ENCODE measurements around the gene ALPK1.
"Not testable (repeated sequence)": the region's sequence is repeated elsewhere in the genome, so short reads cannot be mapped to it uniquely, and the experiment has no call there.

ALPK1 gene

DNA sequence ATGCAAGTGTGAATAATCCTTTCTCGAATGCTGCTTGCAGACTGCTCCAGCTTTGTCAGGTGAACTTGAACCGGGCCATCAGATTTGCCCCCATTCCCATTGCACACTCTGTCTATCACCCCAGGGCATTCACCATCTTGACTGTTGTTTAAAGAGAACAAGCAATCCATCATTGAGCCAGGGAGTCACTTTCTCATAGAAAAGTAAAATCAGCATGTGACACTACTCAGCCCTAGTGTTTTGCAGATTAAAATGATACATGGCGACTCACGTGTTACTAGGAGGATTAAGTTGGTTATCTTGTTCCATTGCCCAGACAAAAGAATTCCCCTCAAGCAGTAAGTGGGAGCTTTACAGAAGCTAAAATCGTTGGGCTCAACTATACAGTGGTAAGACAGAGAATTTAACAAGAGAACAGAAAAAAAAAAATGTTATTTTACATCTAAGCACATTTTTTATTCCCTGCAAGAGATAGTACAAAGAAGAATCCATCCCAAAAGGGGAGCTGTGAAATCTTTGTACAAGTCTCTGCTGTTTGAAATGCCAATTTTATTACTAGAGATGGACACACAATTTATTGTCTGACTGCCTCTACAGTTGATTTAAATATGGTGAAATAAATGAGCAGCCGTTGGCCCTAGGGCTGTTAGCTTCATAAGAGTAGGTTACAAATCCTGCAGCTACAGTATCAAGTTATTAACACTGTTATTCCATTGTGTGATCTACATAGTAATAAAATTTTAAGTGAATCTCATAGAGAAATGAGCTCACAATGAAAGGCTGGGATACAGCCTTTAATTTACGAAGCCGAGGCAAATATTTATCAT, 151.3 kb downstream of the ALPK1 start:
- no peak for DNase-seq (ENCODE audit: low read depth in 2 of 2, low spot score in 1 of 2)

DNA sequence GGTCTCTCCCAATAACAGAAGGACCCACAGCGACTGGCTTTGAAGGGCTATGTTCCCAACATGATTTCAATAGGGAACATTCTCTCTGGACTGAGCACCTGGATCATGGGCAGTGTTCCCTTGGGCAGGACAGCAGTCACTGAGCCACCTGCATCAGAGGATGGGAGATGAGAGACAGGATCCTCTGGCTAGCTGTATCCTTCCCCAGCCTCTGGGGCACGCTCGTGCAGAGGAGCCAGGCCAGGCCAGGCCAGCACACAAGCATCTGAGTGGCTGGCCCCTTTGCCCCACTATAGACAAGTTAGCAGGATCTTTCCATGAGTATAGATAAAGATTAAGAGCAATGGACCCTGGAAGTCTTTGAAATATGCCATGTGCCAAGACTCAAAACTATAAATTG, 152.5 kb downstream of the ALPK1 start:
- no peak for DNase-seq (ENCODE audit: low read depth in 2 of 2, low spot score in 1 of 2)

DNA sequence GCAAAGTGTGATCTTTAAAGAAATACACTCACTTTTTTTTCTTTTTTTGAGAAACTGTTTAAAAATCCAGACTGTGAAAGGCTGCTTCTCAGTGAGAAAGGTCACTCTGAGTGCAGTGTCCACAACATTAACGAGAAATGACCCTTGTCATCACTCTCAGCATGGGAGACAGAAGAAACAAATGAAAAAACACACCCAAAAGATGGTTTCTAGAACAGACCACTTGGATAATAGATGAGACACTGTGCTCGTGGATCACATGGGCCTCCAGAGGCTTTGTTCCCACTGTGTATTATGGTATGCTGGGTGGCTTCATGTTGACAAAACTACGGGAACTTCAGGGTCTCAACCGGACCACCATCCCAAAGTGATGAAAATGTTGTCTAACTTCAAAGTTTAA, 153.9 kb downstream of the ALPK1 start:
- DNase-seq (ENCODE audit: low read depth in 2 of 2, low spot score in 1 of 2): no peak

DNA sequence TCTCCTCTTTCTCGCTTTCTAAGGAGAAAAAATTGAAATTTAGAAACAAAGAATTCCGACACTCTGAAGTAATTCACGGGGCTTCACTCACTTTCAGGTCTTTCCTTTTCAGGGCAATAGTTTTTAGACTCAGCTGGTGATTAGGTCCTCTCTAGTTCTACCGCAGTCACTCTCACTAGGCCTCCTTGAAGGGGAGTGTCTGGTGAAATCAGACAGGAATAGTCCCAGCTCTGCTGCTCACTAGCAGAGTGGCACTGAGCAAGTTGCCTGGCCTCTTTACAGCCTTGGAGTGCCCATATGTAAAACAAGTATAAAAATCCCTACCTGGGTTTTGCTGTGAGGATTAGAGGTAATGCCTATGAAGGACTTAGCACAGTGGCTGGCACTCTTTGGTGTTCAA, 154.7 kb downstream of the ALPK1 start:
- DNase-seq (ENCODE audit: low read depth in 2 of 2, low spot score in 1 of 2): no peak

DNA sequence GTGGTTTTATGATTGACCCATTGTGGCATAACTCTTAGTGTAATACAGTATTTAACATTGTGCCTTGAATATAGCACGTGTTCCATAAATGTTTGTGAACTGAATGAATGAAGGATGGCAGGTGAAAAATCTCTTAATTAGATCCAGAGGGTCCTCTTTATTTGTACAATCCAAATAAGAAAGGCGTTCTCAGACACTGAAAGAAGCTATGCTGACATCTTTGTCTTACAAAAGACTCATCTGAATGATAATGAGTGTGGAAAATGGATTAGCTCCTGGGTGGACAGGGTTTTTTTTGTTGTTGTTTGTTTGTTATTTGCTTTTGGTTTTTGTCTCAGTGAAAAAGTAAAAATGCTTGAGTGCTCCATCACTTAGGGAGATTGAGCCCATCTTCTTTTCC, 156.2 kb downstream of the ALPK1 start:
- no peak for DNase-seq (ENCODE audit: low read depth in 2 of 2, low spot score in 1 of 2)

DNA sequence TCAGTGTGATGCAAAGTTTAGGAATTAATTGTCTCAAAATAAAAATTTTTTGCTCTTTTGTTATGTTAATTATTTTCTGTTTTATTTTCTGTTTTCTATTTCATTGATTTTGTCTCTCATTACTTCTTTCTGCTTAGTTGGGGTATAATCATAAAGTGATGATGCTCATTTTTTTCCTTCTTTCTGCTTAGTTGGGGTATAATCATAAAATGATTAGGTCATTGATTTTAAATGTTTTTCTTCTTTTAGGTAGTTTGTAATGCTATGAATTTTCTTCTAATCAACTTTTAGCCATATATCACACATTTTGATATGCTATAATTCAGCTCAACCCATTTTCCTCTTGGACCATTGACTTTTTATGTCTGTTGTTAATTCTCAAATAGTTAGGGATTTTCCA, 175.1 kb downstream of the ALPK1 start:
- DNase-seq (ENCODE audit: low read depth in 2 of 2, low spot score in 1 of 2): no peak

DNA sequence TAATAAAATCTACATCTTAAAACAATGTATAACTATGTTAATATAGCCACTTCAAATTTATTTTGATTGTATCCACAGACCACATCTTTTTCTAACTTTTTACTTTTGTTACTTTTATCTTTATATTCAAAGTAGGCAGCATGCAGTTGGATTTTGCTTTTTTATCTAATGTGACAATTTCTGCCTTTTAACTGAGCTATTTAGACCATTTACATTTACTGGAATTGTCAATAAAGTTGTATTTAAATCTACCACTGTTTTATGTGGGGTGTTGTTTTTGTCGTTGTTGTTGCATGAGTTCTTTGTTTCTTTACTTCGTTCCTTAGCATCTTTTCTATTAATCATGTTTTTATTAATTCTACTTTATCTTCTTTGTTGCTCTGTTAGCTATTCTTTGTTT, 176.8 kb downstream of the ALPK1 start:
- DNase-seq (ENCODE audit: low read depth in 2 of 2, low spot score in 1 of 2): no peak

DNA sequence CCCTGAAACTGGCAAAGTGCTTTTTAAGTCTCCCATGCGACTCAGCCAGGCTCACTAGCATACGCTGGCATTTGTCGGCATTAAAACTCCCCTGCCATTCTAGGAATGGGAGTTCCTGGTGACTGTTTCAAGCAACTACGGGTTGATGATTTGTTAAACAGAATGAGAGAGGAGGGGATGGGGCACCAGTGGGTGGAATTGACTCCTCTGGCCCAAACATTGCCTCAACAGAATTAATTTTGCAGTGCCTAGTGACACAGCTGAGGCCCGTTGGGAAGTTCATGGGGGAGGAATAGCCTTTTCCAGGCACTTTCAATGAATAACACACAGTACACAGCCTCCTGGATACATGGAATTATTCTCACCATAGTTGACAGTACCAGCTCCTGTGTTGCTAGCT, 188.8 kb downstream of the ALPK1 start:
- DNase-seq (ENCODE audit: low read depth in 2 of 2, low spot score in 1 of 2): no peak

DNA sequence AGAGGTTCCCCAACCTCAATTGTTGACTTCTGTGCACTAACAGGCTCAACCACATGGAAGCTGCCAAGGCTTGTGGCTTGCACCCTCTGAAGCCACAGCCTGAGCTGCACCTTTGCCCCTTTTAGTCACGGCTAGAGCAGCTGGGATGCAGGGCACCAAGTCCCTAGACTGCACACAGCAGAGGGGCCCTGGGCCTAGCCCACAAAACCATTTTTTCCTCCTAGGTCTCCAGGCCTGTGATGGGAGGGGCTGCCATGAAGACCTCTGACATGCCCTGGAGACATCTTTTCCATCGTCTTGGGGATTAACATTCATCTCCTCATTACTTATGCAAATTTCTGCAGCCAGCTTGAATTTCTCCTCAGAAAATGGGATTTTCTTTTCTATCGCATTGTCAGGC, 193.6 kb downstream of the ALPK1 start:
- not testable (repeated sequence) for DNase-seq (ENCODE audit: low read depth in 2 of 2, low spot score in 1 of 2)
